Rectal smooth muscle tissue (tissue), 1 donor: ENCODE results near the gene TBXAS1.

Experiments
- H3K27ac ChIP-seq: one replicate; pipeline ENCODE4 v1.7.0; 2013; ENCODE audit warnings: low read depth, low read length, inconsistent platforms
- H3K27me3 ChIP-seq: one replicate; pipeline ENCODE4 v1.7.0; 2013; ENCODE audit warnings: low read length; ENCODE audit not compliant: control insufficient read depth, insufficient read depth
- H3K36me3 ChIP-seq: one replicate; pipeline ENCODE4 v1.7.0; 2013; ENCODE audit warnings: low read length; ENCODE audit not compliant: control insufficient read depth, insufficient read depth
- H3K4me1 ChIP-seq: one replicate; pipeline ENCODE4 v1.7.0; 2013; ENCODE audit warnings: low read length; ENCODE audit not compliant: control insufficient read depth, insufficient read depth
- H3K4me3 ChIP-seq: one replicate; pipeline ENCODE4 v1.7.0; 2013; ENCODE audit warnings: low read length
- H3K9ac ChIP-seq: one replicate; pipeline ENCODE4 v1.7.0; 2013; ENCODE audit warnings: low read length

The TBXAS1 gene

GRCh38 chr7:140039896-140040295 lies 210.8 kb downstream of the TBXAS1 start:
- no peak overlapping the region for H3K27ac ChIP-seq
- H3K4me1 ChIP-seq: no peaks in the 10 kb centered on the region
- H3K27me3 ChIP-seq: no peaks in the 10 kb centered on the region
- peaks cover 15% of the 10 kb centered on the region for H3K36me3 ChIP-seq
- H3K4me3 ChIP-seq: no peak overlapping the region
- H3K9ac ChIP-seq: no peak overlapping the region

- peaks cover 16% of the 10 kb centered on the region for H3K36me3 ChIP-seq
- H3K4me3 ChIP-seq: no peak overlapping the region
- H3K4me1 ChIP-seq: no peaks in the 10 kb centered on the region
- no peak overlapping the region for H3K9ac ChIP-seq
- H3K27me3 ChIP-seq: no peaks in the 10 kb centered on the region
- no peak overlapping the region for H3K27ac ChIP-seq
Measured at GRCh38 chr7:140041659-140042385, 212.8 kb downstream of the TBXAS1 start.

GRCh38 chr7:140042386-140042670 lies 213.3 kb downstream of the TBXAS1 start:
- Histone ChIP-seq H3K27ac (no peak overlapping the region), H3K4me1 (no peaks in the 10 kb centered on the region), H3K9ac (no peak overlapping the region), H3K36me3 (peaks cover 14% of the 10 kb centered on the region), H3K4me3 (no peak overlapping the region), H3K27me3 (no peaks in the 10 kb centered on the region)

- Histone ChIP-seq H3K27ac (no peak overlapping the region), H3K4me1 (no peaks in the 10 kb centered on the region), H3K36me3 (peaks cover 2% of the 10 kb centered on the region), H3K27me3 (no peaks in the 10 kb centered on the region), H3K9ac (no peak overlapping the region), H3K4me3 (no peak overlapping the region)
Measured at GRCh38 chr7:140044251-140044650, 215.2 kb downstream of the TBXAS1 start.

GRCh38 chr7:140045697-140046096 lies 216.6 kb downstream of the TBXAS1 start:
- Histone ChIP-seq H3K27ac (no peak overlapping the region), H3K4me3 (no peak overlapping the region), H3K4me1 (no peaks in the 10 kb centered on the region), H3K36me3 (peaks cover 2% of the 10 kb centered on the region), H3K9ac (no peak overlapping the region), H3K27me3 (no peaks in the 10 kb centered on the region)

GRCh38 chr7:140047197-140047596 lies 218.1 kb downstream of the TBXAS1 start:
- Histone ChIP-seq H3K36me3 (peaks cover 2% of the 10 kb centered on the region), H3K27me3 (no peaks in the 10 kb centered on the region), H3K4me1 (no peaks in the 10 kb centered on the region), H3K4me3 (no peak overlapping the region), H3K27ac (no peak overlapping the region), H3K9ac (no peak overlapping the region)

GRCh38 chr7:140048138-140048537 lies 219.1 kb downstream of the TBXAS1 start:
- no peak overlapping the region for H3K4me3 ChIP-seq
- no peak overlapping the region for H3K9ac ChIP-seq
- H3K36me3 ChIP-seq: peaks cover 2% of the 10 kb centered on the region
- no peaks in the 10 kb centered on the region for H3K4me1 ChIP-seq
- no peaks in the 10 kb centered on the region for H3K27me3 ChIP-seq
- H3K27ac ChIP-seq: no peak overlapping the region

GRCh38 chr7:140048989-140049338 lies 219.9 kb downstream of the TBXAS1 start:
- Histone ChIP-seq H3K27ac (no peak overlapping the region), H3K36me3 (peaks cover 2% of the 10 kb centered on the region)

GRCh38 chr7:140049339-140050024 lies 220.4 kb downstream of the TBXAS1 start:
- Histone ChIP-seq H3K9ac (no peak overlapping the region), H3K4me1 (no peaks in the 10 kb centered on the region), H3K4me3 (no peak overlapping the region), H3K27me3 (no peaks in the 10 kb centered on the region), H3K36me3 (peaks cover 2% of the 10 kb centered on the region), H3K27ac (no peak overlapping the region)

More at GRCh38 chr7:140048989-140049338, 219.9 kb downstream of the TBXAS1 start:
- Histone ChIP-seq H3K9ac (no peak overlapping the region), H3K27me3 (no peaks in the 10 kb centered on the region), H3K4me1 (no peaks in the 10 kb centered on the region), H3K4me3 (no peak overlapping the region)

- Histone ChIP-seq H3K4me1 (no peaks in the 10 kb centered on the region), H3K27ac (no peak overlapping the region), H3K27me3 (no peaks in the 10 kb centered on the region), H3K9ac (no peak overlapping the region), H3K4me3 (no peak overlapping the region), H3K36me3 (peaks cover 1% of the 10 kb centered on the region)
Measured at GRCh38 chr7:140050100-140050499, 221.0 kb downstream of the TBXAS1 start.

GRCh38 chr7:140051820-140052219 lies 222.8 kb downstream of the TBXAS1 start:
- no peaks in the 10 kb centered on the region for H3K4me1 ChIP-seq
- no peak overlapping the region for H3K9ac ChIP-seq
- no peak overlapping the region for H3K4me3 ChIP-seq
- H3K27ac ChIP-seq: no peak overlapping the region
- no peaks in the 10 kb centered on the region for H3K27me3 ChIP-seq
- H3K36me3 ChIP-seq: peaks cover 4% of the 10 kb centered on the region

- peaks cover 7% of the 10 kb centered on the region for H3K36me3 ChIP-seq
- no peak overlapping the region for H3K9ac ChIP-seq
- H3K27ac ChIP-seq: no peak overlapping the region
Measured at GRCh38 chr7:140053812-140054539, 224.9 kb downstream of the TBXAS1 start.

More at GRCh38 chr7:140053812-140054539, 224.9 kb downstream of the TBXAS1 start:
- Histone ChIP-seq H3K4me3 (no peak overlapping the region), H3K27me3 (no peaks in the 10 kb centered on the region), H3K4me1 (no peaks in the 10 kb centered on the region)
